H1 (cell line): ENCODE data around the gene SLC26A8. TPM values are rescaled to one million over a fixed set of nuclear protein-coding genes. Genes with fewer than 3 reads are reported as not detected.

Experiments
- CHD7 ChIP-seq: fragments of 300-600 bp; sonication (generic); IDR thresholded peaks from 2 replicates; pipeline ENCODE4 v1.7.1; 2012; ENCODE audit warnings: low read length, moderate library complexity, mild to moderate bottlenecking, inconsistent platforms; ENCODE audit not compliant: insufficient replicate concordance
- E2F6 ChIP-seq: IDR thresholded peaks from 2 replicates; pipeline ENCODE4 v1.6.1; 2012; ENCODE audit warnings: inconsistent platforms
- TAF7 ChIP-seq: optimal IDR thresholded peaks from 2 replicates; pipeline ENCODE3; 2011; ENCODE audit warnings: low read depth, mild to moderate bottlenecking, inconsistent platforms, low read length, moderate library complexity, borderline replicate concordance
- polyA plus RNA-seq, 7 experiments: library from polyadenylated mRNA; depleted of rRNA in 3 of 7; stranded (reverse) in 5 of 7; unstranded in 2 of 7; fragments of >200 nt in 5 of 7; fragments of 200-250 nt in 2 of 7; gene quantifications; 1 replicate in 5 of 7; 2 replicates in 1 of 7; 4 replicates in 1 of 7; pipeline versions ENCODE4 v1.2.1 to v1.2.3, GENCODE V29; 2011 to 2013; ENCODE audit warnings: missing spikeins in 2 of 7, mixed read lengths in 2 of 7
- total RNA-seq: library from RNA; stranded (reverse); fragmentation: NEBNext Ultra II Directional; extraction: Animal tissue kit (Norgen Biotek cat#: 25700); gene quantifications from 2 replicates; pipeline ENCODE4 v1.2.1, GENCODE V29; 2021

SLC26A8 gene
- total and polyA plus RNA-seq, 2 of the 8 experiments (the other 6 are each of a cell fraction or from before 2014, with no cell fraction given), result 0.56 to 0.57 TPM

- TF ChIP-seq CHD7 (no peak), E2F6 (no peak), TAF7 (no peak)
Observed at GRCh38 chr6:35925961-35926360, 98.5 kb downstream of the SLC26A8 start (continued).
